Measurements from ENCODE around the gene TRIP13.
"Not testable (repeated sequence)": the region's sequence is repeated elsewhere in the genome, so short reads cannot be mapped to it uniquely, and the experiment has no call there.

DNA sequence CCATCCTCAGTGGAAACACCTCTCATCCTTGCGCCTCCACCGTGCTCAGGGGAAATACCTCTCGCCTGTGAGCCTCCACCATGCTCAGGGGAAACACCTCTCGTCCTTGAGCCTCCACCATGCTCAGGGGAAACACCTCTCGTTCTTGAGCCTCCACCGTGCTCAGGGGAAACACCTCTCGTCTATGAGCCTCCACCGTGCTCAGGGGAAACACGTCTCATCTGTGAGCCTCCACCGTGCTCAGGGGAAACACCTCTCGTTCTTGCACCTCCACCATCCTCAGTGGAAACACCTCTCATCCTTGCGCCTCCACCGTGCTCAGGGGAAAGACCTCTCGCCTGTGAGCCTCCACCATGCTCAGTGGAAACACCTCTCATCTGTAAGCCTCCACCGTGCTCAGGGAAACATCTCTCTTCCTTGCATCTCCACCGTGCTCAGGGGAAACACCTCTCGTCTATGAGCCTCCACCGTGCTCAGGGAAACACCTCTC is 46.0 kb upstream of the TRIP13 start:
- TF ChIP-seq, protein P1, sequence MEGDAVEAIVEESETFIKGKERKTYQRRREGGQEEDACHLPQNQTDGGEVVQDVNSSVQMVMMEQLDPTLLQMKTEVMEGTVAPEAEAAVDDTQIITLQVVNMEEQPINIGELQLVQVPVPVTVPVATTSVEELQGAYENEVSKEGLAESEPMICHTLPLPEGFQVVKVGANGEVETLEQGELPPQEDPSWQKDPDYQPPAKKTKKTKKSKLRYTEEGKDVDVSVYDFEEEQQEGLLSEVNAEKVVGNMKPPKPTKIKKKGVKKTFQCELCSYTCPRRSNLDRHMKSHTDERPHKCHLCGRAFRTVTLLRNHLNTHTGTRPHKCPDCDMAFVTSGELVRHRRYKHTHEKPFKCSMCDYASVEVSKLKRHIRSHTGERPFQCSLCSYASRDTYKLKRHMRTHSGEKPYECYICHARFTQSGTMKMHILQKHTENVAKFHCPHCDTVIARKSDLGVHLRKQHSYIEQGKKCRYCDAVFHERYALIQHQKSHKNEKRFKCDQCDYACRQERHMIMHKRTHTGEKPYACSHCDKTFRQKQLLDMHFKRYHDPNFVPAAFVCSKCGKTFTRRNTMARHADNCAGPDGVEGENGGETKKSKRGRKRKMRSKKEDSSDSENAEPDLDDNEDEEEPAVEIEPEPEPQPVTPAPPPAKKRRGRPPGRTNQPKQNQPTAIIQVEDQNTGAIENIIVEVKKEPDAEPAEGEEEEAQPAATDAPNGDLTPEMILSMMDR (conservative IDR thresholded peaks at IDR 0.05) = not testable (repeated sequence)
- TF ChIP-seq ZFX (IDR thresholded peaks at IDR 0.05) = not testable (repeated sequence)
